Measurements from ENCODE around the gene CCDC192.
A peak's percentile ranks its signal among the peaks of the same experiment; 100 is the strongest.
"Not testable (repeated sequence)": the region's sequence is repeated elsewhere in the genome, so short reads cannot be mapped to it uniquely, and the experiment has no call there.

Gene CCDC192

DNA sequence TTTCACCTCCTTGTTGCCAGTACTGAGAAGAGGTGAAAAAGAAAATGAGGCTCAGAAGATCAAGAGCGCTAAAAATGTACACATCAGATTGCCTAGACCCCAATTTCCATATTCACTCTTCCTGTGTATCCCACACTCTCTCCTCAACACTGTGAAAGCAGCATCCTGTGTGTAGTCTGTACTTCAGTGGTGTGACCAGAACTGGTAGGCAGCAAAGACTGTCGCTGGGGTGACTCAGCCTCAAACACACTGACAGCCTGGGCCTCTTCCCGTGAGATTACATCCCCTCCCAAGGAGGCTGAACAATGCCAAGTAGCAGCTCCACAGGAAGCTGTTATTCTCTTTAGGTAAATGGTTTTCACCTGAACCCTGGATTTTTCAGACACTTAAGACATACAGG, 135.5 kb downstream of the CCDC192 start:
- TF ChIP-seq YY1 (IDR thresholded peaks at IDR 0.05; ENCODE audit: insufficient read depth, insufficient read length) (no peak), ZNF274 (IDR thresholded peaks at IDR 0.05; ENCODE audit: low read depth, low read length) (no peak), SUZ12 (IDR thresholded peaks at IDR 0.05; ENCODE audit: extremely low read depth, insufficient read depth, insufficient read length) (no peak)
- Histone ChIP-seq H3K36me3 (ENCODE audit: insufficient read depth, insufficient read length, low read length) (no peaks in the 10 kb centered on the region), H3K9ac (ENCODE audit: insufficient read length, low read depth) (no peak overlapping the region), H3K27me3 (ENCODE audit: insufficient read depth, insufficient read length) (no peaks in the 10 kb centered on the region), H3K4me1 (ENCODE audit: insufficient read depth, insufficient read length) (no peaks in the 10 kb centered on the region), H3K4me3 (ENCODE audit: insufficient read length, low read depth) (no peak overlapping the region), H3K9me3 (ENCODE audit: insufficient read depth, low read length) (no peaks in the 10 kb centered on the region; the same call in 1 of the 2 replicates)
- DNase-seq (ENCODE audit: low read depth, low spot score), result peak; percentile 47

DNA sequence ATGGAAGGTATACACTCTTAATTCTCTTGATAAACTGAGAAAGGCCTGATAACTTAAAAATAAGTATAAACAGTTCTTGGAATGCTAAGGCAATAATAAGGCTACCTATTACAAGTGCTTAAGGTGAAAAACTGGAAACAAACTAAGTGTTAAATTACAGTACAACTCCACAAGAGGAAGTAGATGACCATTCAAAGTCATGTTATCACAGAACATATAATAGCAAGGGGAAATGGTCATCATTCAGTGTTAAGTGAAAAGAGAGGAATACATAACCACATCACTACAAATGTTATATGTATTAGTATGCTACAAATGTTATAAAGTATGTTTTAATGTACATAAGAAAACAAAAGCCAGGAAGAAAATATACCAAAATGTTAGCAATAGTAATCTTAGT, 135.9 kb downstream of the CCDC192 start:
- Histone ChIP-seq H3K9me3 (ENCODE audit: insufficient read depth, low read length) (no peaks in the 10 kb centered on the region; the same call in 1 of the 2 replicates), H3K36me3 (ENCODE audit: insufficient read depth, insufficient read length, low read length) (no peaks in the 10 kb centered on the region), H3K4me1 (ENCODE audit: insufficient read depth, insufficient read length) (no peaks in the 10 kb centered on the region), H3K4me3 (ENCODE audit: insufficient read length, low read depth) (no peak overlapping the region), H3K9ac (ENCODE audit: insufficient read length, low read depth) (no peak overlapping the region), H3K27me3 (ENCODE audit: insufficient read depth, insufficient read length) (no peaks in the 10 kb centered on the region)
- no peak for DNase-seq (ENCODE audit: low read depth, low spot score)
- TF ChIP-seq ZNF274 (IDR thresholded peaks at IDR 0.05; ENCODE audit: low read depth, low read length), result no peak
- TF ChIP-seq YY1 (IDR thresholded peaks at IDR 0.05; ENCODE audit: insufficient read depth, insufficient read length), result no peak
- TF ChIP-seq SUZ12 (IDR thresholded peaks at IDR 0.05; ENCODE audit: extremely low read depth, insufficient read depth, insufficient read length), result no peak

DNA sequence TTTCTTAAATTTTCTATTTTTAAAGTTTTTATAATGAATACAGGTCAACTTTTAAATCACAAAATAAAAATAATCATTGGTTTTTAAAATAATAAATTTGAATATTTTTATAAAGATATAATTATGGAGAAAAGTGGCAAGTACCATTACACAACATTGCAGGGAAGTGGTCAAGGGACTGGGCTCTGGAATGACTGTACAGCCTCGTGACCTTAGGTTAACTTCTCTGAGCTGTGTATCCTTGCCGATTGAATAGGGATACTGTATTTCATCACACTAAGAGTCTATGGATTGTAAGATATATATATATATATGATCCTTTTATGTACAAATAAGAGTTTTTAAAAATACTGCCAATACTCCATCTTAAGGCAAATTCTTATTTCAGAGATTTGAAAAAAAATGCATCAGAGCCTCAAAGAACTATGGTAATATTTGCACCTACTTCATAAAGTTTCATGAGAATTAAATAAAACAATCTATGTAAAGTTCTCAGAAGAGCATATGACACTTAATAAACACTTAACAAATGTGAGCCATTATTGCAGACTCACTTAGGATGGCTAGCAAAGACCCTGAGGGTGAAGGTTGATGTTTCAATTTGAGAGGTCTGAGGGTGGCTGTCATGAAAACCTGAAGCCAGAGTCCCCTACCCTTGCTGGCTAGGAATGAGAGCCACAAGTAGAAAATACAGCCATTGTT, 136.5 kb downstream of the CCDC192 start:
- Histone ChIP-seq H3K36me3 (ENCODE audit: insufficient read depth, insufficient read length, low read length) (no peaks in the 10 kb centered on the region), H3K9me3 (ENCODE audit: insufficient read depth, low read length) (no peaks in the 10 kb centered on the region; the same call in 1 of the 2 replicates), H3K27me3 (ENCODE audit: insufficient read depth, insufficient read length) (no peaks in the 10 kb centered on the region), H3K4me1 (ENCODE audit: insufficient read depth, insufficient read length) (no peaks in the 10 kb centered on the region), H3K9ac (ENCODE audit: insufficient read length, low read depth) (no peak overlapping the region), H3K4me3 (ENCODE audit: insufficient read length, low read depth) (no peak overlapping the region)
- no peak for TF ChIP-seq SUZ12 (IDR thresholded peaks at IDR 0.05; ENCODE audit: extremely low read depth, insufficient read depth, insufficient read length)
- TF ChIP-seq ZNF274 (IDR thresholded peaks at IDR 0.05; ENCODE audit: low read depth, low read length), result no peak
- no peak for TF ChIP-seq YY1 (IDR thresholded peaks at IDR 0.05; ENCODE audit: insufficient read depth, insufficient read length)
- no peak for DNase-seq (ENCODE audit: low read depth, low spot score)

DNA sequence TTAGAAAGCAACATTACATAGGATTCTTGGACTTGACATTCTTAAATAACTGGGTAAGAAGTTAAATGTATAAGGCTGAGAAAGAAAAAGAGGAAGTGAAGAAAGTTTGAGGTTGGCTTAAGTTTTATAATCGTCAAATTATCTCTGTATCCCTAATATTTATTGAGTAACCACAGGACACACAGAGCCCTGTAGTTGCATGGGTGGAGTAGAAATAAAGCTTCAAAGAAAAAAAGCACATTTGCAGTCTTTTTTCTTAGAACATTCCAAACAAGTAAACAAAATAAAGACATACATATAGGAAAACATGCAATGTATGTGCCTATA, 137.0 kb downstream of the CCDC192 start:
- H3K4me3 ChIP-seq (ENCODE audit: insufficient read length, low read depth), result no peak overlapping the region
- TF ChIP-seq ZNF274 (IDR thresholded peaks at IDR 0.05; ENCODE audit: low read depth, low read length), result no peak
- no peak for TF ChIP-seq YY1 (IDR thresholded peaks at IDR 0.05; ENCODE audit: insufficient read depth, insufficient read length)
- no peak for TF ChIP-seq SUZ12 (IDR thresholded peaks at IDR 0.05; ENCODE audit: extremely low read depth, insufficient read depth, insufficient read length)
- H3K4me1 ChIP-seq (ENCODE audit: insufficient read depth, insufficient read length), result no peaks in the 10 kb centered on the region
- no peaks in the 10 kb centered on the region for H3K27me3 ChIP-seq (ENCODE audit: insufficient read depth, insufficient read length)
- no peaks in the 10 kb centered on the region for H3K36me3 ChIP-seq (ENCODE audit: insufficient read depth, insufficient read length, low read length)
- no peak overlapping the region for H3K9ac ChIP-seq (ENCODE audit: insufficient read length, low read depth)
- H3K9me3 ChIP-seq (ENCODE audit: insufficient read depth, low read length), result no peaks in the 10 kb centered on the region; the same call in 1 of the 2 replicates
- no peak for DNase-seq (ENCODE audit: low read depth, low spot score)

DNA sequence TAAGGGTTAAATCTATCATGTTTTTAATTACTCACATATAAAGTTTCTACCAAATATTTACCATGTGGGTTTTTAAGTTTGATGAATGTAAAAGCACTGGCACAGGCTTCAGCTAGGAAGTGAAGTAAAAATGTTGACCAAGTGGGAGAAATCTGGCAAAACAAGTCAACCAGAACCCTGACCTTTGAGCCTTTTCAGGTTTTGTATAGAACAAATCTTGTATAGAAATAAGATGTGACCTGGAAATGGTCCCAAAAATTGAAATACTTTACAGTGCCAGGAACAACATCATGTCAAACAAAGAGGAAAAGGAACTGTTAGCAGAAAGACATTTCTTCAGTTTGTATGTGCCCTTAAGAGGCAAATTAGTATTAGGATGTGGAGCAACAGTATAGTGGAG, 137.6 kb downstream of the CCDC192 start:
- H3K36me3 ChIP-seq (ENCODE audit: insufficient read depth, insufficient read length, low read length), result no peaks in the 10 kb centered on the region
- H3K9ac ChIP-seq (ENCODE audit: insufficient read length, low read depth), result no peak overlapping the region
- no peak for TF ChIP-seq SUZ12 (IDR thresholded peaks at IDR 0.05; ENCODE audit: extremely low read depth, insufficient read depth, insufficient read length)
- no peak for TF ChIP-seq YY1 (IDR thresholded peaks at IDR 0.05; ENCODE audit: insufficient read depth, insufficient read length)
- TF ChIP-seq ZNF274 (IDR thresholded peaks at IDR 0.05; ENCODE audit: low read depth, low read length), result no peak
- H3K9me3 ChIP-seq (ENCODE audit: insufficient read depth, low read length), result no peaks in the 10 kb centered on the region; the same call in 1 of the 2 replicates
- no peak overlapping the region for H3K4me3 ChIP-seq (ENCODE audit: insufficient read length, low read depth)
- no peak for DNase-seq (ENCODE audit: low read depth, low spot score)
- no peaks in the 10 kb centered on the region for H3K4me1 ChIP-seq (ENCODE audit: insufficient read depth, insufficient read length)
- no peaks in the 10 kb centered on the region for H3K27me3 ChIP-seq (ENCODE audit: insufficient read depth, insufficient read length)

DNA sequence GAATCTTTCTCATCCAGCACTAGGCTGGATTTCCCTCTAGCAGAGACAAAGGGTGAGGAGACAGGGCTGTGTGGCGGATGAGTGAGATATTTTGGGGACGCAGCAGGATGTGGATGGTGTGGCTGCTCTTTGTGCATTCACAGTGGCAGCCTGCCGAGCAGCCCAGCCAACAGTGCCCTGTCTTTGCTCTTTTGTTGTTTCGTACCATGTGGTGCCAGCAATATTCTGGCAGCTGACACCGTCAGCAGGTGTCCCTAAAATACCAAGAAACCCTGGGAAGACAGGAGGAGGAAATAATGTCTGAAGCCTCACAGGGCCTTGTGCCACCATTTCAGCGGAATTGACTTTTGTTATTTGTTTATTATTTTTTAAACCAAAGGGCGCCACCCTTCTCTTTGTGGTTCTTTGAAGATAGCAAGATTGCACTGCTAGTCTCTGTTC, 141.4 kb downstream of the CCDC192 start:
- Histone ChIP-seq H3K4me3 (ENCODE audit: insufficient read length, low read depth) (no peak overlapping the region), H3K9ac (ENCODE audit: insufficient read length, low read depth) (no peak overlapping the region), H3K27me3 (ENCODE audit: insufficient read depth, insufficient read length) (no peaks in the 10 kb centered on the region), H3K9me3 (ENCODE audit: insufficient read depth, low read length) (no peaks in the 10 kb centered on the region), H3K4me1 (ENCODE audit: insufficient read depth, insufficient read length) (no peaks in the 10 kb centered on the region), H3K36me3 (ENCODE audit: insufficient read depth, insufficient read length, low read length) (no peaks in the 10 kb centered on the region)
- TF ChIP-seq ZNF274 (IDR thresholded peaks at IDR 0.05; ENCODE audit: low read depth, low read length) (no peak), SUZ12 (IDR thresholded peaks at IDR 0.05; ENCODE audit: extremely low read depth, insufficient read depth, insufficient read length) (no peak), YY1 (IDR thresholded peaks at IDR 0.05; ENCODE audit: insufficient read depth, insufficient read length) (no peak)
- DNase-seq (ENCODE audit: low read depth, low spot score), result no peak

DNA sequence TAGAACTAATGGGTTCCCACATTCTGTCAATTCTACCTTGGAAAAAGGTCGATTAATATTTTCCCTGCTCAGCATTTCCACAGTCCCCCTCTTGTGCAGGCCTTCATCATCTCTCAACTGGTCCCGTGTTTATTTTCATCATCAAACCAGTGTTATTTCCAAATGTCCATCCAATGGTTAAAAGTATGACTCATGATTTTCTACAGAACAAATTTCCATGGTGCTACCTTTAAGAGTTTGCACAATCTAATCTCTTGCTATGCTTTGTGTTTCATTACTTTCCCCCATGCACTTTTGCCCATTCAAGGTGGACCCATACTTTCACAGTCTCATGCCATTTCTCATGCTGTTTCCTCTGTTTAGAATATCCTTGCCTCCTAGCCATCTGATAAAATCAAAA, 143.7 kb downstream of the CCDC192 start:
- Histone ChIP-seq H3K4me1 (ENCODE audit: insufficient read depth, insufficient read length) (no peaks in the 10 kb centered on the region), H3K36me3 (ENCODE audit: insufficient read depth, insufficient read length, low read length) (no peaks in the 10 kb centered on the region), H3K27me3 (ENCODE audit: insufficient read depth, insufficient read length) (no peaks in the 10 kb centered on the region), H3K9ac (ENCODE audit: insufficient read length, low read depth) (no peak overlapping the region), H3K9me3 (ENCODE audit: insufficient read depth, low read length) (no peaks in the 10 kb centered on the region), H3K4me3 (ENCODE audit: insufficient read length, low read depth) (no peak overlapping the region)
- TF ChIP-seq ZNF274 (IDR thresholded peaks at IDR 0.05; ENCODE audit: low read depth, low read length), result no peak
- no peak for TF ChIP-seq YY1 (IDR thresholded peaks at IDR 0.05; ENCODE audit: insufficient read depth, insufficient read length)
- no peak for TF ChIP-seq SUZ12 (IDR thresholded peaks at IDR 0.05; ENCODE audit: extremely low read depth, insufficient read depth, insufficient read length)
- DNase-seq (ENCODE audit: low read depth, low spot score), result no peak

DNA sequence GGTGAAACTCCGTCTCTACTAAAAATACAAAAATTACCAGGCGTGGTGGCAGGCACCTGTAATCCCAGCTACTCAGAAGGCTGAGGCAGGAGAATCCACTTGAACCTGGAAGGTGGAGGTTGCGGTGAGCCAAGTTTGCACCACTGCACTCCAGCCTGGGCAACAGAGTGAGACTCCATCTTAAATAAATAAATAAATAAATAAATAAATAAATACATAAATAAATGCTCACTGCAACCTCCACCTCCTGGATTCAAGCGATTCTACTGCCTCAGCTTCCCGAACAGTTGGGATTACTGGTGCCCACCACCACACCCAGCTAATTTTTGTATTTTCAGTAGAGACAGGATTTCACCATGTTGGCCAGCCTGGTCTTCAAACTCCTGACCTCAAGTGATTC, 144.4 kb downstream of the CCDC192 start:
- H3K9me3 ChIP-seq (ENCODE audit: insufficient read depth, low read length); H3K27me3 ChIP-seq (ENCODE audit: insufficient read depth, insufficient read length); H3K36me3 ChIP-seq (ENCODE audit: insufficient read depth, insufficient read length, low read length); H3K9ac ChIP-seq (ENCODE audit: insufficient read length, low read depth); H3K4me1 ChIP-seq (ENCODE audit: insufficient read depth, insufficient read length); H3K4me3 ChIP-seq (ENCODE audit: insufficient read length, low read depth); DNase-seq (ENCODE audit: low read depth, low spot score): not testable (repeated sequence)

Data from NT2/D1 (cell line).